GM18498 (cell line): ENCODE data around the gene CIC.

Source experiments
- ATAC-seq: cut with Tn5 transposase; IDR thresholded peaks from one replicate; pipeline ENCODE4 v1.9.1; 2021; ENCODE audit warnings: mild to moderate bottlenecking, moderate library complexity; ENCODE audit not compliant: unreplicated experiment

Gene CIC

DNA sequence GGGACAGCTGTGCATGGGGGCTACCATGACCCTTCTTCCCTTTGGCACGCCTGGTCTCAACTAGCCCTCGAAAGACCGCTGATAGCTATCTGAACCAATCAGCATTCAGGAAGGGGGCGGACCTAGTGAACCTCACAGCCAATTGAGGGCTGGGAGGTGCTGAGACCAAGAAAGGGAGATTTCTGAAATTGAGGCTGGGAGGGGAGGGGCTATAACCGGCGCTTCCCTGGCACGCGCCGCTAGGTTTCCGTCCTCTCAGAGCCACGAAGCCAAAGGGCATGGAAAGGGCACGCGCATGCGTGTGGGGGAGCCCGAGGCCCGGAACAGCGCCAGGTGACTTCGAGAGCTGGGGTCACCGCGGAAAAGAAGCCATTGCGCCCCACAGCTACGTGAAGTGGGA, 37.6 kb downstream of the CIC start:
- ATAC-seq, result no peak

DNA sequence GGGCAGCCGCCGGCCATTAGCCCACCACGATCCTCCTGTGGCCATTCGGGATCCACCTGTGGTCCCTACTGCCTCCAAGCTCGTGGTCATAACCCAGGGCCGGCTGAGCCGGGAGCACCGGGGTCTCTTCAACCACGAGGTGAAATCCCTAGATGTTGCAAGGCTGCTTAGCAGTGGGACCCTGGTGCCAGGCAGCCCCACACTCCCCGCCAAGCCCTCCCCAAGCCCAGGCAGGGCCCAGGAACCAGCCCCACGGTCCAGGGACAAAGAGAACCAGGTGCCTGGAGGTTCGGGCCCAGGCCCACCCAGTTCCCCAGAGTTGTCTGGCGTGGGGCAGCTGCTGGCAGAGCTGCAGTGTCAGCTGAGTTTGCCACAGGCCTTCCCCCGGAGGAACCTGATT, 40.6 kb downstream of the CIC start:
- no peak for ATAC-seq

DNA sequence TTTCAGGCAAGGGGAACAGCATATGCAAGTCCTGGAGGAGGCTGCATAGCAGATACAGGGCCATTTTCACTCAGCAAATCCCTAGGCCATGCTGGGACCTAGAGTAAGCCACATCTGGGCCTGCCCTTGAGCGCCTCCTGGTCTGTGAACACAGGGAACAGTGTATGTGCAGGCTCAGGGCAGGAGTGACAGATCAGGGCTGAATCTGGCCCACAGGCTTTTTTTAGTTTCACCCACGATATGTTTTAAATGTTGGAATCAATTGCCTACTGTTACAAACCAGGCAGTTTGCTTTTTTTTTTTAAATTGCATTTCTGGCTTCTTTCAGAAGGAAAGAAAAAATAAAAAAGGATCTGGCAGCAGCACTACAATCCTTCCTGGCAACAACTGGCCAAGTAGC, 42.6 kb downstream of the CIC start:
- no peak for ATAC-seq

DNA sequence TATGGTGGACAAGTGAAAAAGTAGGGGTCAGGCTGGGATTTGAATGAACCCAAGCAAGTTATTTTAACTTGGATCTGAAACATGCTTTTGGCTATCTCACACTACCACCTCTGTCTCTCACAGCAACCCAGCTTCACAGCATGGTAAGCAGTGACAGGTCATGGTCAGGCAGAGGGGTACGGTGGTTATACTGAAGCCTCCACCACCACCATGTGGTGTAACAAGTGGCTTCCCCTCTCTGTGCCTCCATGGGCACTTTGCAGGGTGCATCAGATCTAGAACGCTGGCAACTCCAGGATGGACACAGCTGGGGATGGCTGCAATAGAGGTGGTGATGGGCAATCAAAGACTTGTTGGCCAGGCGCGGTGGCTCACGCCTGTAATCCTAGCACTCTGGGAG, 43.3 kb downstream of the CIC start:
- no peak for ATAC-seq

DNA sequence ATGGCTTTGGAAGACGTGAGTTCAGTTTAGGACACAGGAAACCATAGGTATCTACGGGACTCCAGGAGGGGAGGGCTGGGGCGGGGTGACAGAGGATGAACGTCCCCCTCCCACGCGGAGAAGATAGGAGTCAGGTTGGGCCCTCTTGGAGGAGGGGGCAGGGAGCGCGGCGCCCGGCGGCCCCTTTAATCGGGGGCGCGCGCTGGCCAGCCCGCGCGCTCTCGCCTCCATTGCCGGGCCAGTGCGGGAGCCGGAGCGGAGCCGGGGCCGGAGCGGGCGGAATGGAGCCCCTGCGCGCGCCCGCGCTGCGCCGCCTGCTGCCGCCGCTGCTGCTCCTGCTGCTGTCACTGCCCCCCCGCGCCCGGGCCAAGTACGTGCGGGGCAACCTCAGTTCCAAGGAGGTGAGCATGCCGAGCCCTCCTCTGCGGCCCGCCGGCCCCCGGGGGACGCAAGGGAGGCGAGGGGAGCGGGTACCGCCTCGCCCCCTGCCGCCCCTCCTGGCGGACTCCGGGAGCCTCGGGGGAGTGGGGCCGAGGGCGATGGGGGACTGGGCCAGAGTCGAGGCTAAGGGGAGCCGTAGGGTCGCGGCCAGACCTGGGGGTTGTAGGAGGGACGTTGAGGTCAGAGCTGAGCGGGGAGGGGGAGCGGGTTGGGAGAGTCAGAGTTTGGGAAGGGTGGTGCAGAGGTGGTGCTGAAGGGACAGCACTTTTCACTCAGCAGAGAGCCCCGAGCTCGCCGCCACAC, 44.2 kb downstream of the CIC start, which contains the start of gene TMEM145:
TSS of gene TMEM145 (plus strand) at position 214 of the 744 bp plus-strand sequence. CDS start at position 282, 68 bp downstream.
- no peak for ATAC-seq

DNA sequence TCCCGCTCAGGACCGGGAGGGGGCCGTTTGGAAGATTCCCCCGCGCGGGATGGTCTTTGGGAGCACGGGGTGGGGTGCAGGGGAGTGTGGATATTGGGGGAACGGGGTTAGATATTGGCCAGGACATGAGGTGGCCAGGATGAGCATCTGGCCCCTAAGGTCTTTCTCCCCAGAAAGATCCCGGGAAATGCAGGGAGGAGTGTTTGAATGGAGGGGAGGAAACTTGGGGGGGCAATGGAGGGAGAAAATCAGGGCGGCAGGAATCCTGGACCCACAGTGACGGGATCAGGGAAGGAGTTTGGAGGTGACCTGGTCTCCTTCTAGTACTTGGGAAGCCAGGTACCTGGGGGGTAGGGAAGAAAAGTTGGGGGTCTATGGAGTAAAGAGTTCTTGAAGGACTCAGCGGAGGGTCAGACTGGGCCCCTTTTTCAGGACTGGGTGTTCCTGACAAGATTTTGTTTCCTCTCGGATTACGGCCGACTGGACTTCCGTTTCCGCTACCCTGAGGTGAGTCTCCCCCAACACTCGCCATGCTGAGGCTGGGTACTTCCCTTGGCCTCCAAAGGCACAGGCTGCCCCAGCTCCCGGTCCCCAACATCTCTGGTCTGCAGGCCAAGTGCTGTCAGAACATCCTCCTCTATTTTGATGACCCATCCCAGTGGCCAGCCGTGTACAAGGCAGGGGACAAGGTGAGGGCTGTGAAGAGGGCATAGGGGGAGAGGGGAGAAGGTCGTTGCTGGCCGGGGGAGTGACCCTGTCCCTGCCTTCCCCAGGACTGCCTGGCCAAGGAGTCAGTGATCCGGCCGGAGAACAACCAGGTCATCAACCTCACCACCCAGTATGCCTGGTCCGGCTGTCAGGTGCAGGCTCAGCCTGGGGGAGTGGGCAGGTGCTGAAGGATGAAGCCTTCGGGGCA, 45.0 kb downstream of the CIC start:
- ATAC-seq, result no peak

DNA sequence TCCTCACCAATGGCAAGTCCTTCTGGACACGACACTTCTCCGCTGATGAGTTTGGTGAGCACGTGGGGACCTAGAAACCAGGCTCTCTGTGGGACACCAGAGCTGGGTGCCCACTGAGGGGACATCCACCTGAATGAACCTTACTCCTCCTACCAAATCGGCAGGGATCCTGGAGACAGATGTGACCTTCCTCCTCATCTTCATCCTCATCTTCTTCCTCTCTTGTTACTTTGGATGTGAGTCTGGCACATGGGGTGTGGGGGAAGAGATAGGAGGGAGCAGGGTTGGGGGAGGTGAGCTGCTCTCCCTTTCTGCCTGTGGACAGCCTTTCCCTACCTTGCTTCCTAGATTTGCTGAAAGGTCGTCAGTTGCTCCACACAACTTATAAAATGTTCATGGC, 46.0 kb downstream of the CIC start:
- ATAC-seq, result no peak

DNA sequence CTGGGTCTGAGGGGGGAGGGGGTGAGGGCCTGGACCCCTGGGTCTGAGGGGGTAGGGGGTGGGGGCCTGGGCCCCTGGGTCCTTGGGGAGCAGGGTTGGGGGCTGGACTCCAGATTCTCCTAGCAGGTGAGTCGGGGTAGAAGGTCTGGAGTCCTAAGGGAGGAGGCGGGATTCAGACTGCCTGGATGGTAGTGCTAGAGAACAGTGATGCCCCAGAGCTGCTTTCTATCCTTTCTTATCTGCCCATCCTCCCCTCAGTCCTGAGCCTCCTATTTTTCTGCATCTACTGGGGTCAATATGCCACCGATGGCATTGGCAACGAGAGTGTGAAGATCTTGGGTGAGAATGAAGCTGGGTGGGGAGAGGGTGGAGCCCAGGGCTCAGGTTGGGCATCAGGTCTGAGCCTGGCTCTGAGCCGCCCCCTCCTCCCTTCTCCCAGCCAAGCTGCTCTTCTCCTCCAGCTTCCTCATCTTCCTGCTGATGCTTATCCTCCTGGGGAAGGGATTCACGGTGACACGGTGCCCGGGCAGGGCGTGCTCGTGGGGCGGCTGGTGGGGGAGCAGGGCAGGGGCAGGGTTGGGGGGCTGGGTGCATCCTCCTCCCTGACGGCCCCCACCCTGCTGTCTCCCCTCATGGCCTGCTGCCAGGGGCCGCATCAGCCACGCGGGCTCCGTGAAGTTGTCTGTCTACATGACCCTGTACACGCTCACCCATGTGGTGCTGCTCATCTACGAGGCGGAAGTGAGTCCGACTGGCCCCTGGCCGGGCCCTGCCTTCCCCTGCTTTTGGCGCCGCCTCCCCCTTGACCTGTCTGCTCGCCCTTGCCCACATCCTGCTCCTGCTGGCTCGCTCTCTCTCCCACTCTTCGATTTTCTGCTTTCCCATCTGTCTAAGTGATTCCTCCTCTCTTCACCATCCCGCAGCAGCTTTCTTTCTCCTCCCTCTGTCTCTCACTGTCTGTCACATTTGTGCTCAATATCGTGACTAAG, 47.5 kb downstream of the CIC start:
- no peak for ATAC-seq

DNA sequence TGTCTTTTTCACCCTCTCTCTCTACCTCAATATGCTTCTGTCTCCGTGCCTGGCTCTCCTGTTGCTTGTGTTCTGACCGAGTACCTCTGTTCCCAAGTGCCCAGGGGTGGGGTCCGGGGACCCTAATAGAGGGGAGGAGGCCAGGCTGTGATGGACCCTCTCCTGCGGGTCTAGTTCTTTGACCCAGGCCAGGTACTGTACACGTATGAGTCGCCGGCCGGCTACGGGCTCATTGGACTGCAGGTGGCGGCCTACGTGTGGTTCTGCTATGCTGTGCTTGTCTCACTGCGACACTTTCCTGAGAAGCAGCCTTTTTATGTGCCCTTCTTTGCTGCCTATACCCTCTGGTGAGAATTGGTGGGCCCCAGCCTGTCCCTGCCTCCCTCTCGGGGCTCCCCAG, 48.5 kb downstream of the CIC start:
- no peak for ATAC-seq

DNA sequence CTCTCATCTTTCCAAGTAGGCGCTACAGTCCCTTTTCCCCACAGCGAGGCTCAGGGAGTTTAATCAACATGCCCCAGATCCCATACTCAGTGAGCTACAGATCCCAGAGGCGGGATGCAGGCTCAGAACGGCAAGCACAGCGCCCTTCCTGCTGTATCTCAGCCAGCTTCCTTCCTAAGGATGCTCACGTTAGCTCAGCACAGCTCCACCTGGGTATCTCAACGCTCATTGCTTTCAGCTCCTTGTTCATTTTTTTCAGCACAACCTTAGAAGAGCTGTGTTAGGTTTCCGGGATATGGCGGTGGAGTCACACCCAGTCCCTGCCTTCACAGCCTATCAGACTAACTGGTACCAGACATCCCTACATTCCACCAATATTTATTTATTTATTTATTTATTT, 53.3 kb downstream of the CIC start:
- no peak for ATAC-seq

DNA sequence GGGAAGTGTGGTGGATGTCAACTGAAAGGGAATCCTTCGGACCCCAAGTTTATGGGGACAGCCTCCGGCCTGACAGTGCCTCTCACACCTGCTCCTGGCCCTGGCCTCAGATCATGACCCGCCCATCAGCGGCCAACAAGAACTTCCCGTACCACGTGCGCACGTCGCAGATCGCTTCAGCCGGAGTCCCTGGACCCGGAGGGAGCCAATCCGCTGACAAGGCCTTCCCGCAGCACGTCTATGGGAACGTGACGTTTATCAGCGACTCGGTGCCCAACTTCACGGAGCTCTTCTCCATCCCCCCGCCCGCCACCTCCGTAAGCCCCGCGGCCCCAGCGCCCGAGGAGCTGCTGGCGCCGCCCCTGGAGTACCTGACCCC, 54.4 kb downstream of the CIC start:
- no peak for ATAC-seq

DNA sequence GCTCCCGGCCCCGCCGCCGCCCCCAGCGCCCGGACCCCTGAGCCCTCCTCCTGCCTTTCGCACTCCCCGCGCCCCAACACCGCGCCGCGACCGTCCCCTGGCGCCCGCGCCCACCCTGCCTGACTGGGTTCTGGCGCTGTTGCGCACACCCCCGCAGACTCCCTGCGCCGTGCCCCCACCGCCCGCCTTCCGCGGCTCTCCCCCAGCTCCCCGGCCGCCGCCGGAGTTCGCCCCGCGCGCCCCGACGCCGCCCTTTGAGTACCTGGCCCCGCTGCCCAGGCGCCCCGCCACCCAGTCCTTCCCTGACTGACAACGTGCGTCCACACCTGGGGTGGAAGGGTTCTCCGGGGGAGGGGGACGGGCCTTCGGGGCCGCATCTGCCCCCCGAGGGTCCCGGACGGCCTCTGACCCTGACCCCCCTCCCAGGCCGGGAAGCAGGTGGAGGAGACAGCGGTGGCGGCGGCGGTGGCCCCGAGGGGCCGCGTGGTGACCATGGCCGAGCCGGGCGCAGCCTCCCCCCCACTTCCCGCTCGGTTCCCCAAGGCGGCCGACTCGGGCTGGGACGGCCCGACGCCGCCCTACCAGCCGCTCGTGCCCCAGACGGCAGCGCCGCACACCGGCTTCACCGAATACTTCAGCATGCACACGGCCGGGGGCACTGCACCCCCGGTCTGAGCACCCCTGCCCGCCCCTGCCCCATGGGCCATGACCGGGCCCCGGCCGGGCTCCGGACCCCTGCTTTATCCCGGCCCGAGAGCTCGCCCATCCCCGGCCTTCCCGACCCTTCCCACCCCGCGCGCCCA, 55.0 kb downstream of the CIC start:
- no peak for ATAC-seq

DNA sequence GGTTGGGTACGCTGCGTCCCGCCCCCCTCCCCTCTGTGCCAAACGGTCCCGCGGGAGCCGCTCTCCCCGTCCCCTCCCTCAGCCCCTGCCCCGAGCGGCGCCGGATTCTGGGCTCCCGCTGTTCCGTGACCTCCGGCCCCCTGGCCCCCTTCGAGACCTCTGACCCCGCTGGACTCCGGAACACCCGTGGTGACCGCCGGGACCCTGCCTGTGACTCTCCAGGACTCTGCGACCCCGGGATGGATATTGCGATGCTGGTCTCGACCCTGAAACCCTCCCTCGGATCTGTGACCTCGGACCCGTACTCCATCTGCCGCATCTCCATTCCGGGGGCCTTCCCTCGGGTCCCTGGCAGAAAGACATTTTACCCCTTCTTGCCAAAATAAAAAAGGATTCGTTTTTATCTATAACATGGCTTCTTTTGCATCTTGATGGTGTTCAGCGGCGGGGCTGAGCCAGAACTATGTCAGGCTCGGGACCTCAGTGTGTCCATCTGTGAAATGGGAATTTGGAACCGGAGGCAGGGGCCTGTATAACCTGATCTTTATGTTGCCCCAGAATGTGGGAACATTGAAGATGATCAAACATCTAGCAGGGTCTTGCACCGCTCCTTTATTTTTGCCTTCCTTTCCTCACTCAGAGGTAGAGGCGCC, 55.7 kb downstream of the CIC start:
- no peak for ATAC-seq

DNA sequence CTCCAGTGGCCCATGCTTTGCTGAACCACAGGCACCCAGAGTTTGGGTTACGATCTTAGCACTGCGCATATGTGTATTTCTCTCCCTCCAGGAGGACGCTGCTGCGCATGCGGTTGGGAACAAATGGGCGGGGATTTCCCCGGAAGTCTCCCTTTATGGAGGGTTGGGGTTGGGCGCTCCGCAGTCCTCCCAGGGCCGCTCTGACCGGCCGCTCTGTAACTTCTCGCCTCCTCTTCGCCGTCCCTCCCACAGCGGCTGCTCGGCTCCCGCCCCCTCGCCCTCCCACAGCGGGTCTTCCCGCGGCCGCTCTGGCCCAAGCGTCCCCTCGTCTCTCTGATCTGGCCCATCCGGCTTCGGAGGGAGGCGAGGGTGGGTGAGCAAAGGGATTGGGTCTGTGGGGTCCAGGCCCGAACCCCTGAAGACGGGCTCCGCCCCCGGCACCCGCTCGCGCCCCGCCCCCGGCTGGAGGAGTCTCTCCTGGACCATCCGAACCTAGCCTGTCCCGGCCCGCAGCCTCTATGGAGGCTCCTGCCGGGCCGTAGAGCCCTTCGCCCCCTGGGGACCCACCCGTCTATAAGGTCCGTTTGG, 56.4 kb downstream of the CIC start, which contains the start of gene MEGF8:
TSS of gene MEGF8 (plus strand) at position 328 of the 588 bp plus-strand sequence. CDS start 609 bp downstream, outside the sequence.
- peak; percentile 92 for ATAC-seq

DNA sequence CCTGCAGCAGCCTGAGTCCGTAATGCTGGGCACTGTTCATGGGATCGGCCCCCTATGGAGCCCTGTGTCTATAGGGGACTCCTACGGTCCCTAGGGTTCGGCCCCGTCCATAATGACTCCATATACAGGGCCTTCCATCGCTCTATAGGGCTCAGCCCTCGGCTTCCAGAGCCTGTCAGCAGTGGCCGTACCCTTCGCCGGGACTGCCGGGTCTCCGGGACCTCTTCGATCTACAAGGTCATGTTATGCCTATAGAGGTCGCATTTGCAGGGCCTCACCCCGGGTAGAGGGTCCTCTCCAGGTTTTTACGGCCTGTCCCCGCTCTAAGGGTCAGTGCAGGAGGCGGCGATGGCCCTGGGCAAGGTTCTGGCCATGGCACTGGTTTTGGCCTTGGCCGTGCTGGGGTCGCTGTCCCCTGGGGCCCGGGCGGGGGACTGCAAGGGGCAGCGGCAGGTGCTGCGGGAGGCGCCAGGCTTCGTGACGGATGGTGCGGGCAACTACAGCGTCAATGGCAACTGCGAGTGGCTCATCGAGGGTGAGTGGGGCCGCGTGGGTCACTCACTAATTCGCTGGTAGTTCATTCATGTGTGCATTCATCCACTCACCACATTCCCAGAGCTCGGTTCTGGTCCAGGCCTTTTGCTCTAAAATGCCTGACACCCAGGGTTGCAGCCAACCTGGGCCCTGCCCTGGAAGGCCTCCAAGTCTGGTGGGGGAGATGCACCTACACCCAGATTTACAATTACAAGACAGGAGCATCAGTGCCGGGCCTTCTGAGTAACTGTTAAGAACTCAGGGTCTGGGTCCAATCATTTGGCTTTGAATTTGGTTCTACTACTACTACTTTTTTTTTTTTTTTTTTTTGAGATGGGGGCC, 57.1 kb downstream of the CIC start:
- ATAC-seq, result peak; percentile 22

DNA sequence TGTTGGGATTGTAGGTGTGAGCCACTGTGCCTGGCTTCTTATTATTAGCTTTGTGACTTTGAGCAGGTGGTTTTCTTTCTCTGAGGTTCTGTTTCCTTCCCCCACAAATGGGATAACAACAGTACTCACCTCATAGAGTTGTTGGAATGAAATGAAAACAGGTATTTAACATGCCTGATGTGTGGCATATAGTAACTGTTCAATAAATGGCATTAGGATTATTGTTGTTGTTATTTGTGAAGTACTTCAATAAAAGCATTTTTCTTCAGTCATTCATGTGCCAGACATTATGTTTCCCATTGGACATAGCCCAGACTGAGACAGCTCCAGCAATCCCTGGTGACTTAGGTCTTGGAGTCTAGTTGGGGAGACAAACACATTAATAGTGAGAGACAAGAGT, 57.9 kb downstream of the CIC start:
- ATAC-seq, result no peak

DNA sequence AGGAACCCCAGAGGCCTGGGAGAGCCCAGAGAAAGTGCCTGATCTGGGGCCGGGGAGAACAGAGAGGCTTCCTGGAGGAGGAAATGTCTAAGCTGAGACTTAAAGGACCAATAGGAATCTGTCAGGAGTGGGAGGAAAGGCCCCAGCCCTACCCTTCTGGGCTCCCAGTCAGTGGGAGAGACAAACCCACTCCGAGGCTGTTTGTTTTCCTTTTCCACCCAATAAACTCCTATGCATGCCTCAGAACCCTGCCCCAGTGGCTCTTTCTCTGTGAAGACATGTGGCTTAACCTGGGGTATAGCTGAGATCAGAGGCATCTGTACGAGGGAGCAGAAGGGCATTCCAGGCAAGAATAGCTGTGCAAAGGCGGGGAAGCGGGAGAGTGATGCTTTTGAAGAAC, 58.3 kb downstream of the CIC start:
- ATAC-seq, result no peak

DNA sequence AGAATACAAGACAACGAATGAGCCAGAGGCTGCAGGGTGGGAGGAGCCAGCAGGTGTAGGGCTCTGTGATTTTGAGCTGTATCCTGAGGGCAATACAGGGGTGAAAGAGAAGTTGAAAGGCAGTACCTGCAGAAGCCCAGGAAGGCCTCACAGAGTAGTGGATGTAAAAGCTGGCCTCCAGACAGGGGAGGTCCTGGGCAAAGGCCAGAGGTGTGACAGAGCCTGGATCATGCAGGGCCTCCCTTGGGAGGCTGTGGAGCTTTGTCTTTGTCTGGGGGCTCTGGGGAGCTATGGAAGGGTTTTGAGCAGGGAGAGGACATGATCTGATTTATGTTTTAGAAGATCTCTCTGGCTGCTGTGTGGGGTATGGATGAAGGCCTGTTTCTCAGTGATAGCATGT, 59.1 kb downstream of the CIC start:
- no peak for ATAC-seq
